Keratinocyte (primary cell): Measurements from ENCODE around the gene CNTD1. TPM values are rescaled to one million over a fixed set of nuclear protein-coding genes. Genes with fewer than 3 reads are reported as not detected.

ENCODE experiments used
- DNase-seq: peaks from one replicate; pipeline ENCODE4 v3.0.0-alpha.2; 2011; ENCODE audit warnings: low read depth, missing footprints, low spot score
- FAIRE-seq: peaks from 2 replicates; lab custom pipeline; 2011; peaks lifted over from hg19 to GRCh38; lab: Jason Lieb, UNC
- H2AFZ ChIP-seq: 2 replicates; pipeline ENCODE4 v1.6.0; 2012; ENCODE audit warnings: low read length, control low read depth, inconsistent platforms; ENCODE audit not compliant: control insufficient read depth
- H3K27ac ChIP-seq: 2 replicates; pipeline ENCODE4 v1.5.1; 2011; ENCODE audit warnings: low read length; ENCODE audit not compliant: control insufficient read depth, insufficient read depth
- H3K27me3 ChIP-seq: 3 replicates; pipeline ENCODE4 v1.6.0; 2011; ENCODE audit warnings: low read length; ENCODE audit not compliant: control insufficient read depth, insufficient read depth; ENCODE audit errors: extremely low read depth
- H3K36me3 ChIP-seq, 2 experiments: 2 replicates in 1 of 2; 3 replicates in 1 of 2; pipeline ENCODE4 v1.5.1; 2011; ENCODE audit warnings: low read length in 2 of 2, mild to moderate bottlenecking in 1 of 2; ENCODE audit not compliant: control insufficient read depth in 2 of 2, insufficient read depth in 2 of 2; ENCODE audit errors: extremely low read depth in 1 of 2
- H3K4me1 ChIP-seq: 3 replicates; pipeline ENCODE4 v1.5.1; 2011; ENCODE audit warnings: low read length; ENCODE audit not compliant: control insufficient read depth, insufficient read depth; ENCODE audit errors: extremely low read depth
- H3K4me2 ChIP-seq: 3 replicates; pipeline ENCODE4 v1.6.0; 2011; ENCODE audit warnings: low read depth, low read length; ENCODE audit not compliant: control insufficient read depth, insufficient read depth; ENCODE audit errors: extremely low read depth
- H3K4me3 ChIP-seq, 3 experiments: fragments of 200-600 bp in 1 of 3; sonication (generic) in 1 of 3; 2 replicates in 2 of 3; 3 replicates in 1 of 3; pipeline ENCODE4 v1.5.1; 2011 to 2016; ENCODE audit warnings: low read length in 3 of 3, mild to moderate bottlenecking in 3 of 3, control low read depth in 2 of 3, inconsistent platforms in 1 of 3, low read depth in 1 of 3, mixed read lengths in 1 of 3, mixed run types in 1 of 3, moderate library complexity in 1 of 3; ENCODE audit not compliant: control insufficient read depth in 2 of 3, insufficient read depth in 2 of 3; ENCODE audit errors: extremely low read depth in 1 of 3
- H3K79me2 ChIP-seq: 2 replicates; pipeline ENCODE4 v1.6.0; 2012; ENCODE audit warnings: low read length; ENCODE audit not compliant: control insufficient read depth, insufficient read depth
- H3K9ac ChIP-seq: 3 replicates; pipeline ENCODE4 v1.6.0; 2011; ENCODE audit warnings: low read length; ENCODE audit not compliant: control insufficient read depth, insufficient read depth; ENCODE audit errors: extremely low read depth
- H3K9me1 ChIP-seq: 3 replicates; pipeline ENCODE4 v1.6.0; 2011; ENCODE audit warnings: low read length; ENCODE audit not compliant: control insufficient read depth, insufficient read depth; ENCODE audit errors: extremely low read depth
- H3K9me3 ChIP-seq: 2 replicates; pipeline ENCODE4 v1.5.1; 2012; ENCODE audit warnings: low read depth, low read length; ENCODE audit not compliant: control insufficient read depth
- H4K20me1 ChIP-seq: 3 replicates; pipeline ENCODE4 v1.6.0; 2011; ENCODE audit warnings: low read length; ENCODE audit not compliant: control insufficient read depth, insufficient read depth; ENCODE audit errors: extremely low read depth
- CTCF ChIP-seq, 3 experiments: IDR thresholded peaks in 1 of 3; conservative IDR thresholded peaks in 1 of 3; optimal IDR thresholded peaks in 1 of 3; 2 replicates in 2 of 3; 3 replicates in 1 of 3; pipeline versions ENCODE3 to v1.5.1; 2011; ENCODE audit warnings: low read length in 3 of 3, mild to moderate bottlenecking in 3 of 3, moderate library complexity in 2 of 3, control low read depth in 1 of 3, inconsistent platforms in 1 of 3; ENCODE audit not compliant: insufficient read depth in 2 of 3; ENCODE audit errors: extremely low read depth in 1 of 3
- EZH2 ChIP-seq: IDR thresholded peaks from one replicate; pipeline ENCODE4 v1.6.1; 2012; ENCODE audit warnings: inconsistent platforms, mild to moderate bottlenecking, low read length, moderate library complexity
- dilution Hi-C: fragments of 300-500 bp; cut with MboI; formaldehyde crosslinking; loops from one replicate; pipeline ENCODE4 v1.7.0; 2020; ENCODE audit warnings: low sequenced_read_pairs; ENCODE audit not compliant: extremely low pct_ligation_motif_present
- polyA plus RNA-seq, 5 experiments: library from polyadenylated mRNA; depleted of rRNA in 3 of 5; stranded (reverse) in 3 of 5; stranded (forward) in 1 of 5; unstranded in 1 of 5; fragments of >200 nt; gene quantifications; 1 replicate in 1 of 5; 2 replicates in 3 of 5; 3 replicates in 1 of 5; pipeline versions ENCODE4 v1.2.1 to v1.2.3, GENCODE V29; 2011 to 2012; ENCODE audit warnings: missing spikeins in 2 of 5, low read depth in 1 of 5, low replicate concordance in 1 of 5

The CNTD1 gene
- polyA plus RNA-seq, 1 donor (not counting 4 experiments of a cell fraction or from before 2014, with no cell fraction given), result not detected

GRCh38 chr17:42781639-42782165 lies 17.0 kb upstream of the CNTD1 start:
- Histone ChIP-seq H3K27ac (no peak overlapping the region), H3K9me1 (no peaks in the 10 kb centered on the region), H3K27me3 (peaks cover 30% of the 10 kb centered on the region), H2AFZ (no peak overlapping the region), H3K4me3 (no peak overlapping the region), H3K4me1 (peaks cover 19% of the 10 kb centered on the region), H3K9ac (no peak overlapping the region), H3K9me3 (no peaks in the 10 kb centered on the region), H3K4me2 (no peak overlapping the region), H4K20me1 (no peaks in the 10 kb centered on the region), H3K79me2 (no peaks in the 10 kb centered on the region), H3K36me3 (peaks cover 15 to 16% of the 10 kb centered on the region in 2 experiments)
- TF ChIP-seq CTCF (optimal IDR thresholded peaks at IDR 0.05 in 1 of 3, IDR thresholded peaks at IDR 0.05 in 1 of 3, conservative IDR thresholded peaks at IDR 0.05 in 1 of 3; ENCODE audit: extremely low read depth in 1 of 3, insufficient read depth in 2 of 3, low read length in 3 of 3) (no peak), EZH2 (no peak)
- FAIRE-seq, result no peak
- DNase-seq, result no peak
- dilution Hi-C loops, result no loop called here

- Histone ChIP-seq H3K27me3 (peaks cover 34% of the 10 kb centered on the region), H3K4me1 (peaks cover 19% of the 10 kb centered on the region), H2AFZ (no peak overlapping the region), H3K4me2 (peak overlapping the region; percentile 56), H3K9me3 (no peaks in the 10 kb centered on the region), H3K27ac (no peak overlapping the region), H3K9me1 (no peaks in the 10 kb centered on the region), H3K9ac (no peak overlapping the region), H3K79me2 (no peaks in the 10 kb centered on the region), H4K20me1 (no peaks in the 10 kb centered on the region), H3K36me3 (peaks cover 13 to 16% of the 10 kb centered on the region in 2 experiments), H3K4me3 (no peak overlapping the region)
- no peak for TF ChIP-seq EZH2
- FAIRE-seq, result no peak
- no peak for DNase-seq
- dilution Hi-C loops, result no loop called here
Measured at GRCh38 chr17:42782166-42783061, 16.2 kb upstream of the CNTD1 start.
